Panc1 (cell line): Measurements from ENCODE around the gene SV2C.

Source experiments
- CTCF ChIP-seq: fragments of 450-650 bp; IDR thresholded peaks from 2 replicates; pipeline ENCODE4 v1.5.1; 2017; ENCODE audit warnings: mild to moderate bottlenecking
- POLR2AphosphoS5 ChIP-seq: IDR thresholded peaks from 2 replicates; pipeline ENCODE4 v1.6.1; 2012; ENCODE audit warnings: mild to moderate bottlenecking, low read depth, low read length, moderate library complexity
- REST ChIP-seq, 2 experiments: IDR thresholded peaks; 2 replicates each; pipeline ENCODE4 v1.6.1; 2011 to 2012; ENCODE audit warnings: low read depth in 2 of 2, control low read depth in 1 of 2, low read length in 1 of 2, mild to moderate bottlenecking in 1 of 2, moderate library complexity in 1 of 2; ENCODE audit not compliant: insufficient read depth in 1 of 2
- SIN3A ChIP-seq: IDR thresholded peaks from 2 replicates; pipeline ENCODE4 v1.6.1; 2012; ENCODE audit warnings: low read depth, mild to moderate bottlenecking, low read length, moderate library complexity, borderline replicate concordance; ENCODE audit not compliant: insufficient read depth
- TCF7L2 ChIP-seq: IDR thresholded peaks from 2 replicates; pipeline ENCODE4 v1.6.1; 2011; ENCODE audit warnings: mild to moderate bottlenecking, low read depth, low read length, inconsistent platforms

GRCh38 chr5:76074487-76075065 lies 8.6 kb upstream of the SV2C start:
- peak; percentile 45 for TF ChIP-seq CTCF
- no peak for TF ChIP-seq POLR2AphosphoS5
- TF ChIP-seq TCF7L2 = no peak
- TF ChIP-seq REST (IDR thresholded peaks at IDR 0.05; ENCODE audit: insufficient read depth in 1 of 2, low read depth in 2 of 2, low read length in 1 of 2) = no peak
- TF ChIP-seq SIN3A = no peak
